Mesenchymal stem cell (in vitro differentiated cells and primary cell): ENCODE measurements around the gene RRP36.

Experiments used
- DNase-seq: peaks from one replicate; pipeline ENCODE4 v3.0.0-alpha.2; 2013
- H2AFZ ChIP-seq: one replicate; pipeline ENCODE4 v1.6.1; 2013; ENCODE audit warnings: low read depth, mild to moderate bottlenecking, control low read depth, inconsistent platforms, low read length, moderate library complexity
- H2AK5ac ChIP-seq: 2 replicates; pipeline ENCODE4 v1.6.1; 2013; ENCODE audit warnings: low read length, moderate library complexity, mild to moderate bottlenecking, inconsistent platforms; ENCODE audit not compliant: severe bottlenecking
- H2BK120ac ChIP-seq: one replicate; pipeline ENCODE4 v1.6.1; 2013; ENCODE audit warnings: low read depth, mild to moderate bottlenecking, inconsistent platforms, low read length, moderate library complexity
- H2BK12ac ChIP-seq, 2 experiments: one replicate each; pipeline ENCODE4 v1.6.1; 2013; ENCODE audit warnings: inconsistent platforms in 2 of 2, low read length in 2 of 2, mild to moderate bottlenecking in 2 of 2, moderate library complexity in 2 of 2, control low read depth in 1 of 2
- H2BK15ac ChIP-seq: one replicate; pipeline ENCODE4 v1.6.1; 2013; ENCODE audit warnings: mild to moderate bottlenecking, low read depth, inconsistent platforms; ENCODE audit not compliant: poor library complexity, severe bottlenecking
- H2BK5ac ChIP-seq: 2 replicates; pipeline ENCODE4 v1.6.1; 2013; ENCODE audit warnings: low read depth, mild to moderate bottlenecking, low read length, control low read depth, inconsistent platforms; ENCODE audit not compliant: poor library complexity, severe bottlenecking
- H3K14ac ChIP-seq, 2 experiments: one replicate each; pipeline ENCODE4 v1.6.1; 2013; ENCODE audit warnings: inconsistent platforms in 2 of 2, low read length in 2 of 2, control low read depth in 1 of 2, mild to moderate bottlenecking in 1 of 2, moderate library complexity in 1 of 2
- H3K18ac ChIP-seq, 2 experiments: one replicate each; pipeline ENCODE4 v1.6.1; 2013; ENCODE audit warnings: inconsistent platforms in 2 of 2, low read length in 2 of 2, control low read depth in 1 of 2, low read depth in 1 of 2, mild to moderate bottlenecking in 1 of 2
- H3K23ac ChIP-seq, 2 experiments: one replicate each; pipeline ENCODE4 v1.6.1; 2013; ENCODE audit warnings: inconsistent platforms in 2 of 2, low read length in 2 of 2, mild to moderate bottlenecking in 2 of 2, moderate library complexity in 2 of 2, control low read depth in 1 of 2
- H3K27ac ChIP-seq: 2 replicates; pipeline ENCODE4 v1.5.1; 2013; ENCODE audit warnings: mild to moderate bottlenecking, moderate library complexity, low read length, control low read depth, inconsistent platforms; ENCODE audit not compliant: poor library complexity, severe bottlenecking
- H3K27me3 ChIP-seq, 2 experiments: 2 replicates each; pipeline versions ENCODE4 v1.6.1 to v1.7.0; 2013; ENCODE audit warnings: low read length in 2 of 2, mild to moderate bottlenecking in 2 of 2, moderate library complexity in 2 of 2, control low read depth in 1 of 2, inconsistent platforms in 1 of 2; ENCODE audit not compliant: control insufficient read depth in 1 of 2, insufficient read depth in 1 of 2
- H3K36me3 ChIP-seq, 2 experiments: 2 replicates each; pipeline versions ENCODE4 v1.6.1 to v1.7.0; 2013; ENCODE audit warnings: low read length in 2 of 2, control low read depth in 1 of 2, inconsistent platforms in 1 of 2, low read depth in 1 of 2, mild to moderate bottlenecking in 1 of 2; ENCODE audit not compliant: insufficient read depth in 2 of 2, control insufficient read depth in 1 of 2
- H3K4ac ChIP-seq, 2 experiments: one replicate each; pipeline ENCODE4 v1.6.1; 2013; ENCODE audit warnings: inconsistent platforms in 2 of 2, low read length in 2 of 2, mild to moderate bottlenecking in 2 of 2, moderate library complexity in 2 of 2, control low read depth in 1 of 2, low read depth in 1 of 2
- H3K4me1 ChIP-seq: 2 replicates; pipeline ENCODE4 v1.6.1; 2013; ENCODE audit warnings: low read depth, low read length, control low read depth; ENCODE audit not compliant: control insufficient read depth, insufficient read depth
- H3K4me2 ChIP-seq: 2 replicates; pipeline ENCODE4 v1.6.1; 2013; ENCODE audit warnings: low read length, mild to moderate bottlenecking, inconsistent platforms; ENCODE audit not compliant: poor library complexity, severe bottlenecking
- H3K4me3 ChIP-seq, 2 experiments: 2 replicates each; pipeline versions ENCODE4 v1.5.1 to v1.7.0; 2013; ENCODE audit warnings: low read length in 2 of 2, mild to moderate bottlenecking in 2 of 2, control low read depth in 1 of 2, low read depth in 1 of 2; ENCODE audit not compliant: insufficient read depth in 1 of 2
- H3K79me1 ChIP-seq: replicated peaks from 2 replicates; pipeline ENCODE4 v1.6.1; 2013; ENCODE audit warnings: mild to moderate bottlenecking, control low read depth, low read length, inconsistent platforms; ENCODE audit not compliant: poor library complexity, severe bottlenecking
- H3K9ac ChIP-seq: 2 replicates; pipeline ENCODE4 v1.7.0; 2013; ENCODE audit warnings: mild to moderate bottlenecking, low read length, moderate library complexity
- H3K9me3 ChIP-seq: 2 replicates; pipeline ENCODE4 v1.7.0; 2013; ENCODE audit warnings: mild to moderate bottlenecking, low read length; ENCODE audit not compliant: control insufficient read depth
- H4K8ac ChIP-seq: one replicate; pipeline ENCODE4 v1.6.1; 2013; ENCODE audit warnings: inconsistent platforms, mild to moderate bottlenecking, low read length, moderate library complexity
- H4K91ac ChIP-seq: one replicate; pipeline ENCODE4 v1.6.1; 2013; ENCODE audit warnings: mild to moderate bottlenecking, low read length, inconsistent platforms
- WGBS: methylation state at CpG from one replicate; pipeline ENCODE4 v1.1.7; 2013; ENCODE audit warnings: mixed read lengths; 5-methylcytosine and 5-hydroxymethylcytosine counted together

Gene RRP36

GRCh38 chr6:43020847-43021246 is 576 bp upstream of the RRP36 start:
- Histone ChIP-seq H2BK5ac (no peak overlapping the region), H2BK12ac (no peak overlapping the region), H3K4me1 (peaks cover 31% of the 10 kb centered on the region), H3K79me1 (peaks cover 24% of the 10 kb centered on the region), H3K27ac (peak overlapping the region; percentile 78), H2BK120ac (no peak overlapping the region), H4K91ac (peak overlapping the region; percentile 0), H3K4me2 (peak overlapping the region; percentile 86), H2AFZ (no peak overlapping the region), H3K4ac (peak overlapping the region in 1 of 2 experiments; percentile 81), H2BK15ac (no peak overlapping the region), H3K9me3 (no peaks in the 10 kb centered on the region), H3K27me3 (no peaks in the 10 kb centered on the region), H3K18ac (no peak overlapping the region), H2AK5ac (peak overlapping the region; percentile 86), H3K14ac (no peak overlapping the region), H3K4me3 (peak overlapping the region in 1 of 2 experiments; percentile 98), H3K23ac (no peak overlapping the region), H3K36me3 (peaks cover 62 to 70% of the 10 kb centered on the region in 2 experiments), H3K9ac (peak overlapping the region; percentile 98), H4K8ac (peak overlapping the region; percentile 20)
- WGBS = 57% methylated on average over 1 of the region's 5 CpGs
- DNase-seq = peak; percentile 44

- Histone ChIP-seq H2BK15ac (no peak overlapping the region), H2BK12ac (no peak overlapping the region), H4K8ac (no peak overlapping the region), H3K27me3 (no peaks in the 10 kb centered on the region), H3K79me1 (peaks cover 15% of the 10 kb centered on the region), H3K4me2 (no peak overlapping the region), H3K4me1 (peaks cover 17% of the 10 kb centered on the region), H3K27ac (no peak overlapping the region), H3K4me3 (no peak overlapping the region), H2AK5ac (no peak overlapping the region), H3K36me3 (peaks cover 68 to 72% of the 10 kb centered on the region in 2 experiments), H3K4ac (no peak overlapping the region), H2BK5ac (no peak overlapping the region), H2BK120ac (no peak overlapping the region), H2AFZ (no peak overlapping the region), H3K18ac (no peak overlapping the region), H3K9ac (peak overlapping the region; percentile 27), H3K9me3 (no peaks in the 10 kb centered on the region), H4K91ac (no peak overlapping the region), H3K23ac (no peak overlapping the region), H3K14ac (no peak overlapping the region)
- 94% methylated on average over 2 of the region's 2 CpGs for WGBS
- no peak for DNase-seq
These were observed 3.0 kb downstream of the RRP36 start for GRCh38 chr6:43024436-43024835.

- no peak overlapping the region for H3K4me2 ChIP-seq
- H4K91ac ChIP-seq = no peak overlapping the region
- H3K9me3 ChIP-seq = no peaks in the 10 kb centered on the region
- H2BK5ac ChIP-seq = no peak overlapping the region
- H3K23ac ChIP-seq = no peak overlapping the region
- H3K4ac ChIP-seq = no peak overlapping the region
- H3K4me1 ChIP-seq = peaks cover 8% of the 10 kb centered on the region
- H2AK5ac ChIP-seq = no peak overlapping the region
- no peak overlapping the region for H3K9ac ChIP-seq
- H2BK15ac ChIP-seq = no peak overlapping the region
- H2BK120ac ChIP-seq = no peak overlapping the region
- 96% methylated on average over 5 of the region's 5 CpGs for WGBS
- H3K79me1 ChIP-seq = peaks cover 14% of the 10 kb centered on the region
- no peaks in the 10 kb centered on the region for H3K27me3 ChIP-seq
- H2AFZ ChIP-seq = no peak overlapping the region
- H3K14ac ChIP-seq = no peak overlapping the region
- H3K18ac ChIP-seq = no peak overlapping the region
- no peak overlapping the region for H2BK12ac ChIP-seq
- no peak overlapping the region for H3K4me3 ChIP-seq
- no peak for DNase-seq
- no peak overlapping the region for H4K8ac ChIP-seq
- H3K36me3 ChIP-seq = peaks cover 65 to 67% of the 10 kb centered on the region in 2 experiments
- H3K27ac ChIP-seq = no peak overlapping the region
These were observed 4.9 kb downstream of the RRP36 start for GRCh38 chr6:43026365-43026764.

- no peak overlapping the region for H3K4me2 ChIP-seq
- no peak overlapping the region for H3K4me3 ChIP-seq
- no peak overlapping the region for H3K4ac ChIP-seq
- DNase-seq = no peak
- H2BK5ac ChIP-seq = no peak overlapping the region
- H2BK15ac ChIP-seq = no peak overlapping the region
- H3K14ac ChIP-seq = no peak overlapping the region
- no peaks in the 10 kb centered on the region for H3K9me3 ChIP-seq
- H3K36me3 ChIP-seq = peaks cover 71 to 84% of the 10 kb centered on the region in 2 experiments
- H2BK120ac ChIP-seq = no peak overlapping the region
- H2AFZ ChIP-seq = no peak overlapping the region
- WGBS = 96% methylated on average over 9 of the region's 9 CpGs
- no peak overlapping the region for H3K23ac ChIP-seq
- no peak overlapping the region for H3K9ac ChIP-seq
- no peak overlapping the region for H3K18ac ChIP-seq
- no peaks in the 10 kb centered on the region for H3K27me3 ChIP-seq
- no peak overlapping the region for H3K27ac ChIP-seq
- no peak overlapping the region for H2BK12ac ChIP-seq
- no peaks in the 10 kb centered on the region for H3K4me1 ChIP-seq
- no peak overlapping the region for H4K91ac ChIP-seq
- H4K8ac ChIP-seq = no peak overlapping the region
- H3K79me1 ChIP-seq = peaks cover 14% of the 10 kb centered on the region
- H2AK5ac ChIP-seq = no peak overlapping the region
These were observed 7.7 kb downstream of the RRP36 start for GRCh38 chr6:43029120-43029519.
